ENCODE results near the gene TIGD1. TPM values are rescaled to one million over a fixed set of nuclear protein-coding genes. Genes with fewer than 3 reads are reported as not detected.

Gene TIGD1
- total RNA-seq, 1 experiment from 2014 or later = 6.0 TPM

- H4K20me1 ChIP-seq (ENCODE audit: insufficient read depth) = no peaks in the 10 kb centered on the region
- RAD21 ChIA-PET (ENCODE audit: low non-redundant PET in 1 of 2, low total read pairs in 2 of 2, uncharacterized antibody in 2 of 2, unreplicated experiment in 2 of 2) = no interaction called here
- ATAC-seq = no peak
- H3K79me2 ChIP-seq (ENCODE audit: insufficient read depth, low read length) = no peaks in the 10 kb centered on the region
- BruUV-seq (replicated peaks) = no TSS peak
- TF ChIP-seq SP1 (IDR thresholded peaks at IDR 0.05; ENCODE audit: low read depth) (no peak), CTCF (IDR thresholded peaks at IDR 0.05 in 2 of 3, conservative IDR thresholded peaks at IDR 0.05 in 1 of 3; ENCODE audit: borderline replicate concordance in 1 of 3, insufficient read depth in 1 of 3, low read depth in 2 of 3, low read length in 2 of 3) (no peak), EZH2phosphoT487 (IDR thresholded peaks at IDR 0.05; ENCODE audit: borderline replicate concordance) (no peak), ZFX (IDR thresholded peaks at IDR 0.05) (no peak), SRF (IDR thresholded peaks at IDR 0.05; ENCODE audit: low read depth) (no peak), CBX3 (IDR thresholded peaks at IDR 0.05; ENCODE audit: low read depth) (no peak), FOSL1 (IDR thresholded peaks at IDR 0.05; ENCODE audit: low read depth) (no peak), POLR2A (IDR thresholded peaks at IDR 0.05; ENCODE audit: borderline replicate concordance, extremely low read depth, insufficient read depth, insufficient read length) (no peak), REST (IDR thresholded peaks at IDR 0.05; ENCODE audit: low read depth) (no peak), SIN3A (IDR thresholded peaks at IDR 0.05; ENCODE audit: low read depth) (no peak), MAX (IDR thresholded peaks at IDR 0.05) (no peak), ELF1 (IDR thresholded peaks at IDR 0.05; ENCODE audit: borderline replicate concordance, low read depth) (no peak)
- TF ChIP-seq, protein P1, sequence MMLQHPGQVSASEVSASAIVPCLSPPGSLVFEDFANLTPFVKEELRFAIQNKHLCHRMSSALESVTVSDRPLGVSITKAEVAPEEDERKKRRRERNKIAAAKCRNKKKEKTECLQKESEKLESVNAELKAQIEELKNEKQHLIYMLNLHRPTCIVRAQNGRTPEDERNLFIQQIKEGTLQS (IDR thresholded peaks at IDR 0.05) = no peak
- CTCF ChIA-PET = no interaction called here
- no peak overlapping the region for H3K27ac ChIP-seq (ENCODE audit: low read depth, low read length)
- H3K4me1 ChIP-seq (ENCODE audit: control insufficient read depth in 1 of 2, insufficient read depth in 2 of 2, low read length in 2 of 2) = peaks cover 18 to 25% of the 10 kb centered on the region in 2 experiments
- no peaks in the 10 kb centered on the region for H3K9me3 ChIP-seq (ENCODE audit: control insufficient read depth in 1 of 2, insufficient read depth in 1 of 2, low read depth in 1 of 2, low read length in 2 of 2)
- POLR2A ChIA-PET = no interaction called here
- H3K9ac ChIP-seq (ENCODE audit: low read length) = no peak overlapping the region
- H3K4me3 ChIP-seq (replicated peaks in 1 of 2; ENCODE audit: low read depth in 1 of 2, low read length in 2 of 2) = no peak overlapping the region
- no peaks in the 10 kb centered on the region for H3K36me3 ChIP-seq (ENCODE audit: control insufficient read depth in 1 of 2, insufficient read depth in 2 of 2, low read length in 2 of 2)
- H3K9me2 ChIP-seq (ENCODE audit: insufficient read depth) = no peaks in the 10 kb centered on the region
- no peaks in the 10 kb centered on the region for H3K27me3 ChIP-seq (ENCODE audit: insufficient read depth, low read length)
- intact Hi-C loops (cut with micrococcal nuclease) = no loop called here
- no peak for DNase-seq (ENCODE audit: low read depth, low spot score)
- H3K4me2 ChIP-seq (ENCODE audit: low read length) = no peak overlapping the region
- H2AFZ ChIP-seq (ENCODE audit: low read depth, low read length, poor library complexity, severe bottlenecking) = no peak overlapping the region
Measured at GRCh38 chr2:232588031-232588430, 37.7 kb upstream of the TIGD1 start.
